Esophagus squamous epithelium (tissue), 4 donors: ENCODE measurements around the gene VTCN1.

Experiments used
- CTCF ChIP-seq, 6 experiments: fragments of 450-650 bp in 4 of 6; fragments of 200-600 bp in 2 of 6; sonication (generic) in 2 of 6; IDR thresholded peaks; one replicate each; pipeline ENCODE4 v1.5.1; 2016 to 2019; ENCODE audit warnings: antibody characterized with exemption in 6 of 6, mild to moderate bottlenecking in 4 of 6, moderate library complexity in 4 of 6
- POLR2A ChIP-seq, 4 donors: fragments of 450-650 bp; IDR thresholded peaks; one replicate each; pipeline ENCODE4 v1.6.1; 2017; ENCODE audit warnings: antibody characterized with exemption in 4 of 4, mild to moderate bottlenecking in 4 of 4, moderate library complexity in 3 of 4

GRCh38 chr1:117098287-117098890 is 112.3 kb downstream of the VTCN1 start:
- TF ChIP-seq CTCF (IDR thresholded peaks at IDR 0.05) (no peak), POLR2A (IDR thresholded peaks at IDR 0.05) (no peak)
